Left kidney (tissue), 2 donors: ENCODE measurements around the gene SNTG2. TPM values are rescaled to one million over a fixed set of nuclear protein-coding genes. Genes with fewer than 3 reads are reported as not detected.

Experiments used
- DNase-seq: peaks from one replicate; pipeline ENCODE4 v3.0.0-alpha.2; 2013
- polyA plus RNA-seq: library from polyadenylated mRNA; unstranded; fragments of 120-200 nt; gene quantifications from one replicate; pipeline ENCODE4 v1.2.1, GENCODE V29; 2013; ENCODE audit not compliant: insufficient read length

SNTG2 gene
- polyA plus RNA-seq, 1 donor, result 3.2 TPM

GRCh38 chr2:926259-926793, 24.3 kb upstream of the SNTG2 start:
- no peak for DNase-seq

DNA sequence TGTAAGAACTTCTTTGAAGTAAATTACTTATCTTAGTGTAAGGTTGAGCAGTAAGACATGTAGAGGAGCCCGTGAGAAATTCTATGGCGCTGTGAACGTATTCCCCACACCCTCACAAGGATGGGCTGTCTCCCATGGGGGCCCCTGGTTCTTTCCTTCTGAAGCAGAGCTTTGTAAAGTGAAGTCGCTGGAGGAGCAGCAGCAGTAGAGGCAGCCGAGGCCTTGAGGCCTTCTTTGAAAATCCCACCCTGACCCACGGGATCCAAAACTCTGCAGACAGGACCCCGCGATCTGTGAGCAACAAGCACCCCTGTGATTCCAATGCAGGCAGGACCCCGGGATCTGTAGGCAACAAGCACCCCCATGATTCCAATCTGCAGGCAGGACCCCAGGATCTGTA, 23.8 kb upstream of the SNTG2 start:
- no peak for DNase-seq

GRCh38 chr2:929011-929735, 21.5 kb upstream of the SNTG2 start:
- DNase-seq, result no peak

GRCh38 chr2:929925-930324, 20.7 kb upstream of the SNTG2 start:
- no peak for DNase-seq

DNA sequence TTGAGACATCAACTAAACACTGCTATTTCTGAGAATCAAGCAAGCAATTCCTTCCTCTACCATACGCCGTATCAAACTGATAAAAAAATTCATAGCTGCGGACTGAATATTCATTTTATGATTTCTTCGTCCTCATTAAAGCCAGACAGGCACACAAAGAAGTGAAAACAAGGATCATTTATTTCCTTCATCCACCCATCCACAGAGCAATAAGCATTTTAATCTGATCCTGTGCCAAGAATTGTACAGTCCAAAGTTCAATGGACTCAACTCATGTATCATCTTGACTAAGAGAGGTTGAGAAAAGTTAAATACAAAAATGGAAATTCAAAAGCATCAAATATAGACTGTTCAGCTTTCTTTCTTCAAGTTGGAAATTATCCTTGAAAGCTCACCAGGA, 19.7 kb upstream of the SNTG2 start:
- DNase-seq, result no peak

DNA sequence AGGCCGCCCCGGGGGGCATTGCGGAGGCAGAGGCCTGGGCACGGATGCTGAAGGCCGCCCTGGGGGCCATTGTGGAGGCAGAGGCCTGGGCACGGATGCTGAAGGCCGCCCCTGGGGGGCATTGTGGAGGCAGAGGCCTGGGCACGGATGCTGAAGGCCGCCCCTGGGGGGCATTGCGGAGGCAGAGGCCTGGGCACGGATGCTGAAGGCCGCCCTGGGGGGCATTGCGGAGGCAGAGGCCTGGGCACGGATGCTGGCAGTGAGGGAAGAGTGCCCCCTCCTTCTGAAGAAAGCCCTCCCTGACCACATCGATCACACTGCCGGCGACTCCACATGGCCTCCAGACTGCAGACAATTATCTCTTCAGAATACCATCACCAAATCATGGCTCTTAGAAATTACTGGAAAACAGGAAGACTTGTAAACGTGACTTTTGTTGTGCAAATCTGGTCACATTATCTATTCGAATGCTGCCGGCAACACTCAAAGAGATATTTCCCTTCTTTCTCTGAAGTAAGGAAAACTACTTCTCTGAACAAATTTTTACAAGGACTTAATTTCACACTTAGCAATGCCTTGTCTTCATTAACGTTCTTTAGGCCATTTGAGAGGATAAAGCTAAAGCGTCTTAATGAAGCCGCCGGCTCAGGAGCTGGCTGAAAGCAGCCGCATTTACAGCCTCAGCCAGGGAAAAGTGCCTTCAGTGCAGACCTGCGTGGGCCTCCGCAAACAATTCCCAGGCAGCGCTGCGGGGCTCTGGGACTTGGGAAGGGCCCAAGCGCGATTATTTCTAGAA, 18.1 kb upstream of the SNTG2 start:
- no peak for DNase-seq

DNA sequence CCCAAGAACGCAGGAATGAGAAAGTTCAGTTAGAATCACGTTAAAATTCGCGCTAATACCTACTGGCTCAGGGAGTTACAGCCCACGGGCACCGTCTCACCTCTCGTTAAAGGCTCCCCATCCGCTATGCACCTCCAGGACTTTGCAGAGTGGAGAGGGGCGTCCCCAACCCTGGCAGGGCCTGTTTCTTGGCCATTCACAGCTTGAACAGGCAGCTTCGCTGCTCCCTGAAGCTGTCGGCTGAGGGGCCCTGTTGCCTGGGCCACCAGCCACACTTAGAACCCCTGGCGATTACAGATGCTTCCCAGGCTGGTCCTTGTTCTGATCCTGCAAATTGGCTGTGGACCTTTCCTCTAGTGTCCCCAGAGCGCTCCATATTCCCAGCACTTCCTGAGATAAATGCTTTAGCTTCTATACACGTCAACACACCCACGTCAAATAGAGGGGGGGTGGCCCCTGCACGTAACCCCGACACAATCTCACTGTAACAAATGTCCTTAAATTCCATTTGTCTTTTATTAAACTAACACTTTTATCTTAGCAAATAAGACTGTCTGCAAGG, 16.8 kb upstream of the SNTG2 start:
- no peak for DNase-seq

DNA sequence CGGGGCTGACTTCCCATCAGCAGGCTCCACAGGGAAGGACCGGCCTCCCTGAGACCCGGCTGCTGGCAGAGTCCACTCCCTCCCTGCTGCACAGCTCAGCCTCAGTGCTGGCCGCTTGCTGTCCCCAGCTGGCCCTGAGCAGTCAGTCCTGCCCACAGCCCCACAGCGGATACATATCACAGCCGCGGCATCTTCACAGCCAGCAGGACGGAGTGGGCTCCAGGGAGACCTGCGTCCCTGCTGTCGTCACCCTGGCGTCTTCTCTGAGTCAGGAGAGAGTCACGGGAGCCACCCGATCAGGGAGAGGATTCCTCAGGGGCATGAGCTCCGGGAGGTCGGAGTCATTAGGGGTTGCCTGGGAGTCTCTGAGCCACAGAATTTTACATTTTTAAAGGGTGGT, 13.1 kb upstream of the SNTG2 start:
- DNase-seq, result no peak

DNA sequence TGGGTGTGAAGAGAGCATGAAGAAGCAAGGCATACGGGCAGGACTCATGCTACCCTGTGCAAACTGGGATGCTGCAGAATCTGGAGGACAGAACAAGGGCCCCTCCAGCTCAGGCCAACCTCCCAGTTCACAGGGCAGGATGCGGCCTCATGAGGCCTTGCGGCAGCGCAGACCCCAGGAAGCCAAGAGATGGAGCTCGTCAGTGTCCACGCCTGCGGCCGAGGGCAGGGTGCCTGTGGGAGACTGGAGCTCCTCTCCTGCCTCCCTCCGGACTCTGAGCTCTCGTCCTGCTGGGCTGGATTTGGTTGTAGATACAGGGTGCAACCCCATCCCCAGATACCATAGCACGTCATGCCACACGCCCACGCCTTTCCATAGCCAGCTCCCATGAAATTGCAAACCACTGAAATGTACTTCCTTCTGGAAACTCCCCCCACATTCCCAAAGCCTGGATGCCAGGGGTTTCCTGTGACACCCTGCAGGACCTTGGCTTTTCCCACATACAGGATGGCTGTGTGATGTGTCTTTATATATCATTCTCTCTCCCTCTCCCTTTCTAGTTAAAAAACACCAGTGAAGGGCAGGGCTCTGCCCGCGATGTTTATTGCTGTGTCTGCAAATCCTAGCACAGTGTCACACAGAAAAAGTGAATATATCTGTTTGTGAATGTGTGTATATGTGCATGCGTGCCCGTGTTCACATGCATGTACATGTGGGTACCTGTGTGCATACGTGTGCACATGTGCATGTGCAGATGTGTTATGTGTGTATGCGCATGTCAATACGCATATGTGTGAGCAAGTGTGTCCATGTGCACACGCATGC, 12.3 kb upstream of the SNTG2 start:
- DNase-seq, result peak; percentile 61

DNA sequence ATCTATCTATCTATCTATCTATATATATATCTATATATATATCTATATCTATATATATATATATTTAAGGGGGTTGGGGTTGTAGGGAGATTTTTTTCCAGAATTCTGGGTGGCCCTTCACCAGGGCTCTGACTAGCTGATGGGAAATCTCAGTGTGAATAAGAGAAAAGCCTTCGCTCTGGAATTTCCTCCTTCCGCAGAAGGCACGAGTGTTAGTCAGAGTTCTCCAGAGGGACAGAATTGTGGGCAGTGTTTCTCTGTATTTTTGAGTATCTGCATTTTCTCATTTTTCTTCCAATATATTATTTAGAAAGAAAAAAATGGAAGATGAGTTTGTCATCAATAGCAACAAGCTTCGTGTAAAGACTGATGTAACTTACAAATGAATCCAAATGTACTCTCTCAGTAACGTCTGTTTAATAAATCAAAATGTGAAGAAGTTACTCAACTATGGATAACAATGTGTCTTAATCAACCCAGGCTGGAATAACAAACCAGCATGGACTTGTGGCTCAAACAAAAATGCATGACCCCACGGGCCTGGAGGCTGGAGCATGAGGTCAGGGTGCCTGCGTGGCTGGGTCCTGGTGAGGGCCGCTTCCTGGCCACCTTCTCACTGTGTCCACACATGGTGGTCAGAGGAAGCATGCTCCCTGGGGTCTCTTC, 10.6 kb upstream of the SNTG2 start:
- DNase-seq, result no peak

GRCh38 chr2:941871-942270, 8.8 kb upstream of the SNTG2 start:
- DNase-seq, result no peak

GRCh38 chr2:942775-943460, 7.7 kb upstream of the SNTG2 start:
- DNase-seq, result no peak

DNA sequence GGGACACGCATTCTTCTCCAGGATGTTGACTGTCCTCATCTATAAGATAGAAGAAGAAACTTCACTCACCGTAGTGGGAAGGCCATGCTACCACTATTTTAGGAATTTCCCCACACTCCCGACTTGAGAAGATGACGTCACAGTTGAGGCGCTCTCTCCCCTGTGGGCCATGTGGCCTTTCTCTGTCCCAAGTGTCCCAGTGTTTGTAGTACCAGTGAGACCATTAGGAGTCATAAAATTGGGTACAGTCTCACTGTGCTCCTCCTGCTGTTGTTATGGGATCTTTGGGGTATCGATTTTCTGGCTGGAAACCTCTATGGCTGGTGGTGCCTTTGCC, 7.2 kb upstream of the SNTG2 start:
- no peak for DNase-seq

DNA sequence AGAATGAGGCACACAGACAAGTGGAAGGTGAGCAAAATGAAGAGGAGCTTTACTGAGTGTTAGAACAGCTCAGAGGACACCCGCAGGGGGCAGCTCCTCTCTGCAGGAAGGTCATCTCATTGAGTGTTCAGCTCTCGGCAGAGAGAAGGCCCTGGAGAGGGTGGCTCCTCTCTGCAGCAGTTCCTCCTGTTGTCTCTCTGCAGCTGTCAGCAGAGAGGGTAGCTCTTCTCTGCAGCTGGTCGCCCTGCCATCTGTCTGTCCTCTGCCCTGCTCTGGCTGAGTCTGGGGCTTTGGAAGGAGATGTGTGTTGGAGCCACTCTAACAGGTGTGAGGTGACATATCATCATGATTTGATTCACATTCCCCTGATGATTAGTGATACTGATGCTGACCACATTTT, 6.8 kb upstream of the SNTG2 start:
- DNase-seq, result no peak

GRCh38 chr2:944693-945092, 6.0 kb upstream of the SNTG2 start:
- DNase-seq, result no peak

GRCh38 chr2:945104-945503, 5.5 kb upstream of the SNTG2 start:
- no peak for DNase-seq

DNA sequence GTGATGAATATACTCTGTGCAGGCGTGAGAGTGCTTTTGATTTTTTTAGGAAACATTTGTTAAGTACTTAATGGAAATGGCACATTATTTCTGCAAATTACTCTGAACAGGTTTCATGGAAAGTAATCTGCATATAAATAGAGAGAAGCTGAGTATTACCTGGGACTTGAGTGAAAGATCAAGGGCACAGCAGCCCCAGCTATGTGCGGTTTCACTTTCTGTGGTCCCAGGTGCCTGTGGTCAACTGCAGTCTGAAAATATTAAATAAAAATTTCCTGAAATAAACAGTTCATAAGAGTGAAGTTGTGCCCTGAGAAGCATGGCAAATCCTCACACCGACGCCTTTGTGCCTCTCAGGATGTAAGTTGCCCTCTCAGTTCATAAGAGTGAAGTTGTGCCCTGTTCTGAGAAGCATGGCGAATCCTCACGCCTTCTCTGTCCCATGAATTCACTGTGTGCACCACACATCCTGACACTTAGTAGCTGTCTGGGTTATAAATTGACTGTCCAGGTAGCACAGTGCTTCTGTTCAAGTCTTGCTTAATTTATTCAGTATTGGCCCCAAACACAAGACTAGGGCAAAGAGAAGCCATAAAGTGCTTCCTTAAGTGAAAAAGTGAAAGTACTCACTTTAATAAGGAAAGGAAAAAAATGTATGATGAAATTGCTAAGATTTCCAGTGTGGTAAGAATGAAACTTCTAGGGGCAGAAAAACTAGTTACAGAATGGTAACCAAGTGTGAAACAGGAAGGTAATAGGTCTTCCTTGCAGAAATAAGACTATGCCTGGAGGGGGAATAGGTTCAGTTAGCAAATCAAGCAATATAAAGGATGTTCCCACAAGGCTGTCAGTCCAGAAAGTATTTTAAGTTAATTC, 4.3 kb upstream of the SNTG2 start:
- no peak for DNase-seq

DNA sequence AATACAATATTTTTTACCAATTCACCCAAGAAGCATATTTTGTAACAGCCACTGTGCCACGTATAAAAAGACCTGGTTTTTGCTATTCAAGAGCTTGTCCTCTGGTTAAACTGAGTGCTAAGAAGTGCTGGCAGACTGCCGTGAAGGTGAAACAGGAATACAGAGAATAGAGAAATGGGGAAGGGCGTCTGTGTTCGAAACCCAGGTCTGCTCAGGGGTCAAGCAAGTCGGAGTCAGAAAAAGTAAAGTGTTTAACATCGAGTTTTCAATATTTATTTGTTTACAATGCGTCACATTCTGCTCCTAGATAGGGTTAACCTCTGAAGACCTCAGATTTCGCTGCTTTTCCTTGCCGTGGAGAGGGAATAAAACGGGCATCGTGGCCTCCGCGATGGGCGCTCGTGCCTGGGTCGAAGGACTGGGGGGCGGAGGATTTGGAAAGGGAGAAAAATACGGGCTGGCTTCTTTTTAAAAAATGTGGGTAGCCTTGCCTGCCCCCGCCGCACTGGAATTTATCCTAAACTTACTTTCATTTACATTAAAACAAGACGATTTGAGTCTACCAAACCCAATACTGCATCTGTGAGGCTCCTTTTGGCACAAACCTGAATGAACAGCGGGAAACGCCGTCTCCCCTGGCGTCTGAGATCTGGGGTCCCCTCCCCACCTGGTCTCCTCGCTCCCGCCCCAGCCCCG, 1.1 kb upstream of the SNTG2 start:
- no peak for DNase-seq

DNA sequence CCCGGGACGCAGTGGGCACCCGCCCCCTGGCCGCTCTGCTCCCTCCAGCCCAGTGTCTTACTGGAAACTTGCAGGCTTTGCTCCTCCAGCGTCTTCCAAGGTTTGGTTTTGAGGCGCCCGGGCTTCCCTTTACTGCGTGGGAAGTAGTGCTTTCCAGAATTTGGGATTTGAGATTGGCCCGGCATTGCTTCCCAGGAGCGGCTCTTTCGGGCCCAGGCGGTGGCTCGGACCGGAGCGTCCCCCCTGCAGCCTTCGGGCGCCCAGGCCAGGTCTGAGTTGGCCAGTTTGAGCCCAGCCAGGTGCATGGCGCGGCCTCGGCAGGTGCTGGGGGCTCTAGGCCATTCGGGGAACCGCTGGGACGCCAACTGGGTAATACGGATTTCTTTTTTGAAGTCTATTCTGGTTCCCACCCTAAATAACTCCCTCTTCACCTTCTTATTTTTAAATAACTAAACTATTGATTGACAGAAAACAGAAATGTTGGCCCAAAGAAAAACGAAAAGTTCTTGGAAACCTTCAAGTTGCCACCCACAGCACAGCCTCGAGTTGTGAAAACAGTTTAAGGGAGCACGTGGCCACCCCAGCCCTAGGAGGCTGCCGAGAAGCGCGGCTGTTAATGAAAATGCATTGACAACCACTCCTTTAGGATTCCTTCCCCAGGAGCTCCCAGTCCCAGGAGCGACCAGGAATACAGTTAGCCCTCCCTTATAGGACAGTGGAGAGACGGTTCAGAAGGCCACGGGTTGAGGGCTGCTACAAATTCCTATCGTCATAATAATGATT, 766 bp downstream of the SNTG2 start:
- DNase-seq, result no peak
